AG09309 (cell line): ENCODE data around the gene PGLYRP4.
"Not testable (repeated sequence)": the region's sequence is repeated elsewhere in the genome, so short reads cannot be mapped to it uniquely, and the experiment has no call there.

Source experiments
- DNase-seq: peaks from one replicate; pipeline ENCODE4 v3.0.0-alpha.2; 2010; ENCODE audit warnings: low read depth
- H3K4me3 ChIP-seq: 2 replicates; pipeline ENCODE4 v1.5.1; 2011; ENCODE audit warnings: mild to moderate bottlenecking, low read depth, low read length, moderate library complexity; ENCODE audit not compliant: control insufficient read depth
- TF ChIP-seq, protein P1 (sequence below): IDR thresholded peaks from 2 replicates; pipeline ENCODE4 v1.5.1; 2011; ENCODE audit warnings: mild to moderate bottlenecking, low read depth, low read length, inconsistent platforms; ENCODE audit not compliant: insufficient read depth, control insufficient read depth; ENCODE audit errors: missing control alignments

Gene PGLYRP4

GRCh38 chr1:153354515-153355193 lies 6.0 kb upstream of the PGLYRP4 start:
- TF ChIP-seq, protein P1, sequence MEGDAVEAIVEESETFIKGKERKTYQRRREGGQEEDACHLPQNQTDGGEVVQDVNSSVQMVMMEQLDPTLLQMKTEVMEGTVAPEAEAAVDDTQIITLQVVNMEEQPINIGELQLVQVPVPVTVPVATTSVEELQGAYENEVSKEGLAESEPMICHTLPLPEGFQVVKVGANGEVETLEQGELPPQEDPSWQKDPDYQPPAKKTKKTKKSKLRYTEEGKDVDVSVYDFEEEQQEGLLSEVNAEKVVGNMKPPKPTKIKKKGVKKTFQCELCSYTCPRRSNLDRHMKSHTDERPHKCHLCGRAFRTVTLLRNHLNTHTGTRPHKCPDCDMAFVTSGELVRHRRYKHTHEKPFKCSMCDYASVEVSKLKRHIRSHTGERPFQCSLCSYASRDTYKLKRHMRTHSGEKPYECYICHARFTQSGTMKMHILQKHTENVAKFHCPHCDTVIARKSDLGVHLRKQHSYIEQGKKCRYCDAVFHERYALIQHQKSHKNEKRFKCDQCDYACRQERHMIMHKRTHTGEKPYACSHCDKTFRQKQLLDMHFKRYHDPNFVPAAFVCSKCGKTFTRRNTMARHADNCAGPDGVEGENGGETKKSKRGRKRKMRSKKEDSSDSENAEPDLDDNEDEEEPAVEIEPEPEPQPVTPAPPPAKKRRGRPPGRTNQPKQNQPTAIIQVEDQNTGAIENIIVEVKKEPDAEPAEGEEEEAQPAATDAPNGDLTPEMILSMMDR = no peak
- no peak for DNase-seq
- no peak overlapping the region for H3K4me3 ChIP-seq

- TF ChIP-seq, protein P1 = peak; percentile 34
- no peak overlapping the region for H3K4me3 ChIP-seq
- no peak for DNase-seq
Observed at GRCh38 chr1:153353226-153353947, 4.7 kb upstream of the PGLYRP4 start.

DNA sequence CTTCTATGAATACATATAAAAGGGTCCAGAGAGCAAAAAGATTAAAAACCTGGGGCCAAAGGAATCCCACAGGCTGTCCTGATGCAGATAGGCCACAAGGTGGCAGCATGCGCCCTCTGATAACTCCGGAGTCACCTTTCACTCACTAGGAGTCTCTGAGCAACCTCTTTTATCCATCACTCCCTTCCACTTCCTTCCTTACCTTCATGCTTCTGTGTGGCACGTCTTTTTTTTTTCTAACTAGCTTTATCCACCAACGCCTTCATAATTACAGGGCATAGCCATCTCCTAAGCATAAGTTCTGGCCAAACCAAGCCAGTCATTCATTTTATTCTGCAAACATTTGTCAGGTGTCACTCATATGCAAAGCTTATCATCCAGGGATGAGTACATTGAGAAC lies 3.9 kb upstream of the PGLYRP4 start:
- DNase-seq = peak; percentile 18
- H3K4me3 ChIP-seq = no peak overlapping the region
- TF ChIP-seq, protein P1 = peak; percentile 87

- no peak overlapping the region for H3K4me3 ChIP-seq
- TF ChIP-seq, protein P1 = no peak
- no peak for DNase-seq
Observed at GRCh38 chr1:153350321-153350957, 1.8 kb upstream of the PGLYRP4 start.

GRCh38 chr1:153349363-153350320 lies 1.0 kb upstream of the PGLYRP4 start:
- no peak for DNase-seq
- TF ChIP-seq, protein P1 = no peak

DNA sequence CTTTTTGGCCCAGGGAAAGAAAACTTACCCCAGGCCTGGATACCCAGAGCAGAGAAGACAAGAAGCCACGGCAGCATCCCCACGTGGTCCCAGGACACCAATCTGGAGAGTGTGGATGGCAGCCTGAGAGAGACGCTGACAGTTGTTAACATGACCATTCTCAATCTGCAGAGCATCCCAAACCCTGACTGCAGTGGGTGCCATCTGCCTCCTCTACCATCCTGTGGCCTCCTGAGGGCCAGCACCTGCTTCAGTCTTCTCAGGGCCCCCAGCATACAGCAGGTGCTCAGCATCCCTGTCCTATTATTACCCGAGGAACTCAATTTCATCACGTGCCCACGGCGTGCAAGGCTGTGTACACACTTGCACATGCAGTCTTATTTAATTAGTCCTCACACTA lies 785 bp downstream of the PGLYRP4 start:
- DNase-seq = no peak
- TF ChIP-seq, protein P1 = no peak
- no peak overlapping the region for H3K4me3 ChIP-seq

More at GRCh38 chr1:153349363-153350320, 1.0 kb upstream of the PGLYRP4 start:
- no peak overlapping the region for H3K4me3 ChIP-seq

- not testable (repeated sequence) for H3K4me3 ChIP-seq, DNase-seq
Observed at GRCh38 chr1:153347049-153347448, 1.6 kb downstream of the PGLYRP4 start.
